ENCODE results near the gene NEGR1.

Gene NEGR1

DNA sequence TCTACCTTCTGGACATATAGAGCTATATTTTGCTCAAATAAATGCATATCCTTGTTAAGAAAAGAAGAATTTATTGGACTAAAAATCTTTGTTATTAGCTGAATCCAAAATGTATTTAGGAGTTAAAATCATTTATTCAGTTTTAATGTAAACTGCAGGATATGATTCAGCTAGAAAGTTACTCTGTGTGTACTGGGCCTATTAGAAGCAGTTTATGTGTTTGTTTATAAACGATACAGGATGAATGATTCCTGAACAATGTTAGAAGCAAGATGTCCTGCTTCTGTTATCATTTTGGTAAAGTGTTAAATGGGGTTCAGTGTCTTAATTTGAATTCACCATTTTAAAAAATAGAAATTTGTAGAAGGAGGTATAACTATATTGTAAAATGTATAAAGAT is 652.3 kb downstream of the NEGR1 start:
- DNase-seq (ENCODE audit: low spot score): no peak

DNA sequence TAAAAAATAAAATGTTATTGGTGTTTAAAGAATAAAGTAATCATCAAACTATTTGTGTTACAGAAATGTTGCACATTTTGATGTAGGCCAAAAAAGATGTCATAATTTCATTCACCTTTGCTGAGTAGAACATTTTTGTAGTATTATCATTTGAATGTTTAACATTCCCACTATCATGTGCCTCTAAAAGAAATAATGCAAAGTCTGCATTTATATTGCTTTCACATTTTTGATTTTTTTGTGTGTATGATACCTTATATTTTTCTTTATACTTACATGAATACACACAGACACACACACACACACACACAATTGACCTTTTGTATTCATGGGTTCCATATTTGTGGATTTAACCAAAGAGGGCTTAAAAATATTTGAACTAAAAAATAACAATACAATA is 657.3 kb downstream of the NEGR1 start:
- no peak for DNase-seq (ENCODE audit: low spot score)

DNA sequence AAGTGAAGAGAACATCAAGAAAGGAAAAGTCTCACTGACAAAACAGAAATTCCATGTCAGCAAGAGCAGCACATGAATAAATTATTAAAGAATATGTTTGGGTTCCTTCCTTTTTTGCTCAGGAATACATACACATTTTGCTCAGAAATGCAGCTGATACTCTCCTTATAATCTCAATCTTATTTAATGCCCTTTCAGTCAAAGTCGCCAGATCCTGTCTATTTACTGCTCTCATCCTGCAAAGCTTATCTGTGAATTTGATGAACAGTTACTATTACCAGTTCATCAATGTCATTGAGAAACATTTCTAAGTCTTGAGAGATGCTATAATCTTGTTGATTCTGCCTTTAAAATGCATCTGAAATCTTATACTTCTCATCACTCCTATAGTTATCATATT is 658.5 kb downstream of the NEGR1 start:
- DNase-seq (ENCODE audit: low spot score): no peak

DNA sequence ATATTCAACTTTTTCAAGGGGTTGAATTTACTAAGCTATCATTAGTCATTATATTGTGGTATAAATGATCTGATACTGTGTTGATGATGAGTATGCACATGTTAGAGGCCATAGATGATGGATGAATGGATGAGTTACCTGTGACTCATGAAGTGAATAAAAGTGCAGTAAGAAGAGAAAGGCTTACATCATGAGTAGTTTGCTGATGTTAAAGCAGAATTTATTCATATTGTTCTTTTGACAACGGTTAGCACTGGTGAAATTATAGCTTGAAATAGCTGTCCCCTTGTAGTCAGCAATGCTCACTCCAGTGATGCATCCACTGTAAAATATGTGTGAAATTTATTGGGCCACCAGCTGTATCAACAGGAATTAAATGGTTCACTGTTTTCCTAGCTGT is 660.6 kb downstream of the NEGR1 start:
- DNase-seq (ENCODE audit: low spot score): no peak

DNA sequence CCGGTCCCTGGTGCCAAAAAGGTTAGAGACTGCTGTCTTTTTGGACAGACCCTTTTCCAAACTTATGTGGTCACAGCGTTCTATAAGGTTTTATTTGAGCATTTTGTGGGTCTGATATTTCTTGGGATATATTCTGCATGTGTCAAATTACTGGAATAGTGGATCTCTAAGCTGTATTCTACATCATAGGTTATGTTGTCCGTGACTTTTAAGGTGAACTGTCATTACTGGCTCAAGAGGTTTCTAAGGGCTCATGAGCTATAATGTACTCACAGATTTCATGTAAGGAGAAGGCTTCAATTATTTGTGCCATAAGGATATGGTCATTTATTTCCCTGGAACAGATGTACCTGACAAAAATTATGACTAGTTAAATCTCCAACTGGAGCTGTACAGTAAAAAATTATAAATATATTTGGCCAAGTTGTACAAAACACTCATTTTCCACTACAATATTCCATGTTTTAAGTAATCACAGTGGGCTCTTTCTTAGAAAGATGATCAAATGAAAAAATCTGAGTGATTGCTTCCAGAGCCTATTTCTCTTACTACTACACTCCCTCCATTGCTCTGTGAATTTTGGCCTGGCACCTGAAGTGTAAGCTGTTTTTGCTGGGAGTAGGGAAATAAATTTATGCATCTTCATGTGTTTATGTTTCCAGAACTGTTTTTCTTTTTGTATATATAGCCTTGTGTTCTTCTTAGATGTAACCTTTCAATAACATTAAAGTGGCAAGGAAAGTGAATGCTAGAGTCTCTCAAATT is 663.4 kb downstream of the NEGR1 start:
- no peak for DNase-seq (ENCODE audit: low spot score)

DNA sequence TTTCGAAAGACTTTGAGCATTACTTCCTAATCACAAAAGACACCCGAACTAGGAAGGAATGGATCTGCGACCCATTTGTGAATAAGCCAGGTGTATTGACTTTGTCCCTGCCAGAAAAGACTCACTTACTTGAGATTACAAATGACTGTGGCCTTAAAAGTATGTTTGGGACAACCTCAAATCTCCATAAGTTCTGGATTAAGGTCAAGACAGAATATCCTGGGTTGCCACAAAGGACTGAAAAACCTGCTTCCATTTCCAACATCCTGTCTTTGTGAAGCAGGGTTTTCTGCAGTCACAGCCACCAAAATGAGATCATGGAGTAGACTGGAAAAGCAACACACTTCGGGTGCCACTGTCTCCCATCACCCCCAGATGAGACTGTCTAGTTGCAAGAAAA is 664.1 kb downstream of the NEGR1 start:
- no peak for DNase-seq (ENCODE audit: low spot score)

DNA sequence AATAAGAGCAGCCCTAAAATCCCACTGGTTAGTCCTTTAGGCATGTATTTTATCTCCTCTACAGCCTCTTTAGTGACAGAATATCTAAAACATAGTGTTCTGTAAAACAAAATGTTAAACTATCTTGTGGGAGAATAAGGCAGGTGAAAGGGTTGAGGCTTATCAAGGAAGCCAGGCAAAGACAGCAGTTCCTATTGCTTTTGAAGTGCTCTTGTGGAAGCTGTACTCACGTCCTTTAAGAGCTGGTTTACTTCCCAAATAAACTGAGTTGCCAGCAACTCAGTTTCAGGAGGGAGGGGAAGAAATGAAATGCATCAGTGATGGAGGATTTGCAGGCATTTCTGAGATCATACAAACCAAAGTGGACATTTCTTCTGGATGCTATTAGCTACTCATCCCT is 671.9 kb downstream of the NEGR1 start:
- DNase-seq (ENCODE audit: low spot score): no peak

DNA sequence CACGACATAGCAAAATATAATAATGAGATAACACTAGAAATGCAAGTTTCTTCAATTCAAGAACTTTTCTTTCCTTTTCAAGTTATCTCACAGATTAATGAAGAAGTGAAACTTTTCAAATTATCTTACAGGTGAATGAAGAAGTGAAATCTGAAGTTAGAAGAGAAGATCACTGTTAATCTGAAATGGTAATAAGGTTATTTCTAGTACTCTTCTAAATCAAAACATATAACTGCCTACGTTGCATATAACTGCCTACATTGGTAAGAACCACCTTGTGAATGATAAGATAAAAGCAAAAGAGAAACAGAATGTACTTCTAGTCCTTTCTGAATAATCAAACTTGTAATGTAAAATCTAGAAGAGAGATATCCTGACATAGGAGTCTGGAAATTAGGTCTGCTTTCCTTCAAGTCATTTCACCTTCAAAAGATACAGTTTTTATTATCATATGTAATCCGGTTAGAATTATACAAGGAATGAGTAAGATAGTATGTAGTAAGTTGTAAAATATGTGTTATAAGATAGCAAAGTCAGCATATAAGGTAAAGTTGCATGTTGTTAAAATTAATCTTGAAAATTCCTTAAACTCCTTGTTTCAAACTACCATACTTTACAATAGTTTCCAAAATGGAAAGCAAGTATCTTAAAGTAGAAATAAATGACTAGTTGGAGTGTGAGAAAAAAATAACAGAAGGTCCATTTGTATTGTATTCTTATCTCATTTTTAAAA is 679.1 kb downstream of the NEGR1 start:
- DNase-seq (ENCODE audit: low spot score): no peak

DNA sequence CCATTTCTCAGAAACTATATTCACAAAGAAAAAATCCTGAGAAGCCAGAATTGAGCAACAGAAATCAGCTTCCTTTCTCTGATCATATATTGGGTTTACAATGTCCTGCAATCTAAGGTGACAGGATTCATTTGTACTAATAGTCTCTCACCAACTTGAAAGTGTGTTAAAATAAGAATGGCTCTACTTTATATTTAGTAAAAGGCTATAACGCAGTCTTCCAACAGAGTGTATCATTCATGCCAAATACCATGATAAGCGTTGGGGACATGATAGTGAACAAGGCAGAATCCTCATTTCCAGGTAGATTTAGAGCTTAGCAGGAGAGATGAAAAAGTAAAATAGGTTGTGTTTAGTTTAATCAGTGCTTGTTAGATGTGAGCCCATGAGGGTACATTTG is 682.3 kb downstream of the NEGR1 start:
- no peak for DNase-seq (ENCODE audit: low spot score)

DNA sequence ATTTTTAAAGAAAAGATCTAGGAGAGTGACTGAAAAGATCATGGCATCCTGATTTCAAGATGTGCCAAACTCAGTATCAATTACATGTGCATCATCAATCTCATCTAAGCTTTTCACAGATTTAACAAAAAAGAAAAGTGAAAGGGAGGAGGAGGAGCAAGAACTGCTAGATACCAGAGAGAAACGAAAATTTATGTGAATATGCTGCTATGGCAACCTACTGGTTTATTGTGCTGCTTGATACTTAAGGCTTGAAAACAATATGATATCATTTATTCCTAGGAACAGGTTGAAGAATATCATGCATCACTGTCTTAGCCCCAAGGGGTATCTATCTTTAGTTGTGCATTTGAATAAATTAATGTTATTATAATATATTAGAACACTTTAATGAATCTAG is 683.0 kb downstream of the NEGR1 start:
- no peak for DNase-seq (ENCODE audit: low spot score)

DNA sequence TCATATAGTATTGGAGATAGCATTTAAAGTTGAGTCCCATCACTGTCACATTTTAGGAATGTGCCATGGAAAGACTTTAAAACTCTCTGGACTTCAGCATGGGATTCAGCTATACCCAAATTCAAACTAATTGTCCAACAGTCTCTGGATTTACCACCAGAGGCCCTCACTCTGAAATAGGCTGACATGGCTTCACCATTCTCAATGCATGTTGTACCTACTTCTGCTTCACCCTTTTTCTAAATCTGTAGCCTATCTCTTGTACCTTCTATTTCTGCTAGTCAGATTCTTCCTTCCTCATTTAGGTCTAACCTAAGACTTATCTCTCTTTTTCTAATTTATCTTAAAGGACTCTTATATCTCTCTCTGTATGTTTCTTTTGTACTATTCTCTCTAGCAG is 688.8 kb downstream of the NEGR1 start:
- no peak for DNase-seq (ENCODE audit: low spot score)

DNA sequence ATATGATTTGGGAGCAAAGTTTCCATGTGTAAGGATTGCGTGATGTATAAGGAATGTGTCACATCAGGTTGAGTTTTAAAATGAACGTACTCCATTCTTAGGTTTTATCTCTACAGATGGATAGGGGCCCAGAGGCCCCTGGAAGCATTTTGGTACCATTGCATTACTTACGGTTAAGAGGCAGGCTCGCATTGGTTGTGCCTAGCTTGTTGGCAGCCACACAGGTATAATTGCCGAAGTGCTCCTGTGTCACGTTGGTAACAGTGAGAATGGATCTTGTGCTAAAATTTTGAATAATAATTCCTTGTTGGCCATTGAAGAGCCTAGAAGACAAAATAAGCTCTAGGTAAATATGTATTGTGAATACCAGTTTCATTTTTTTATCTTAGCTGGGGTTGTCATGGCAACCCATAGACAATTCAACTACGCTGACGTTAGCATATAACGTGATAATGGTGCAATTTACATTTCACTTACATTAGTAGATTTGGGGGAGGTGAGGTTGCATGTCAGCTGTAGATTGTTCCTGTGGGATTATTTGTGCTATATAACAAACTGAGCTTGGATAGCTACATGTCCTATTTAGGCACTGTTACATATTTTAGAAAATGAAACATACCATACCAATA is 689.6 kb downstream of the NEGR1 start:
- no peak for DNase-seq (ENCODE audit: low spot score)

DNA sequence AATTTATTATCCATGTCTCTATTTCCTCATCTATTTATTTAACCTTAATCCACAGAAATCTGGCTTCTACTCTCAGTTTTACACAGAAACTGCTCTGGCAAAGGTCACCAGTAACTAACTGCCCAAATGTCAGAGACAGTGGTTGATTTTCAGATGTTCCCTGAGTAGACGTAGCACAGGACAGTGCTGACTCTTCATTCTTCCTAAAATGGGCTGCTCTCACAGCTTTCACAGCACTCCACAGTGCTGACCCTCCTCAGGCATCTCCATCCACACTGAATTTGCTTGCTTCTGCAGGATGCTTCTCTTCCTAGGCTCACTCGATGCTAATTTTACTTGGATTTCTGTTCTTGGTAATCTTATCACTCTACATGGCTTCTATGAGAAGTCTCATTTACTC is 693.3 kb downstream of the NEGR1 start:
- DNase-seq (ENCODE audit: low spot score): no peak

DNA sequence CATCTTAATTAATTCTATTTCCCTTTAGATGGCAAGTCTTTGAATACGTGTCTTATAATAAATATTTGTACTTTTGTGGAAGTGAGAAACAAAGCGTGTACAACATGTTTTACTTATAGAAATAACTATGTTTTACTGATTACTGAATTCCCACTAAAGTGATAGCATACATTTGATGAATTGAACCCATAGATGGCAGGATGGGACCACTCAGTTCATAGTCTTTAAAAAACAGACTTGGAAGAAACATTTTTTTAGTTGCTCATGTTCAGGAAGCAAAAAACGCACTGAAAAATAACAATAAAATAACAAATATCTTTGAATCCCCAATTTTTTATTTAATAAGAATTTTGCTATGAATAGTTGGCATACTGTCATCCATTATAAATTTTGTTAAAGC is 694.4 kb downstream of the NEGR1 start:
- no peak for DNase-seq (ENCODE audit: low spot score)

DNA sequence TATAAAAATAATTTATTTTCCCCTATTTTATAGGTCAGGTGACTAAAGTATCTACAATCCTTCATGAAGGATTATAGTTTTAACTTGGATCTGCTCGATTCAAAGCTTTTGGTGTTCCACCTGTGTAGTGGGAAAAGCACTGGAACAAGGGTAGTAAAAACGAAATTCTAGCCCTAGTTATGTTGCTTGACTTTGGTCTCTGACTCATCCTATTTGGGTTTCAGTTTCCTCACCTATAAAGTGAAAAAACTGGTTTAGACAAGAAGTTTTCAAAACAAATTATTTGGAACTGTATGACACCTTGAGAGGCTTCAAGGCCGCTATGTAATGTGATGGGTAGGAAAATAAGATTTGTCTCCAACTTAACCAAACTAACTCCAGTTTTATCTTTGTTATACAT is 696.3 kb downstream of the NEGR1 start:
- DNase-seq (ENCODE audit: low spot score): no peak

DNA sequence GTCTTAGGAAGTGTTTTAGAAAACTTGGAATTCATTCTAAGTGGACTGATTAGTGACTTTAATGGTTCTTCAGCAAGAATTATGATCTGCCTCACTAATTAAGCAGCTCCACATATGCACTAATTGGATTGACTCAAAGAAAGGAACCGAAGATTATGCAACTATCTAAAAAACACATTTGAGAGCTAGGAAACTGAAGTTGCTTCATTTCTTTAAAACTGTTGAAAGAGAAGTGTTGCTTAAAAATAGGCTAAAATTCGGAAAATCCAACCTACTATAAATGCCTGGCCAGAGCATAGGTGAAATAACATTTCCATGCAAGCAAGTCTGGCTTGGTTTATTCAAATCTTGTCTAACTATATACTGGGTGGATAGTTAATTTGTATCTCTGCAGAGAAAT is 698.6 kb downstream of the NEGR1 start:
- DNase-seq (ENCODE audit: low spot score): no peak

DNA sequence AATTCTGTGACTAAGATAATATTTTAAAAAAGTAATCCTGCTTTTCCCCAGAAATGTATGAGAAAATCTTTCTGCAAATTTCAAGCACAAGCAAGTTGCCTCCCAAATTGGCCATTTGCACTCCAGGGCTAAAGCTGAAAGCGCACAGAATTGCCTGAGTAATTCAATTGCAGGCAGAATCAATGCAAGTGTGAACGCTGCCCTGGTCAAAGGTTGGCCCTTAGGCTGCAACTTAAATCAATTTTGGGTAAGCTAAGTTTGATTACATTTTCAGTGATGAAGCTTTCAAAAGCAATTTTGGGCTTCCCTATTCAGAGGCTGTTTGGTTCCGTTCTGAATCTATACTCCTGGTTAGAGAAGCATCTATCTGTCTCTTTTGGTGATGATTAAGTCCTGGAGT is 699.7 kb downstream of the NEGR1 start:
- no peak for DNase-seq (ENCODE audit: low spot score)

DNA sequence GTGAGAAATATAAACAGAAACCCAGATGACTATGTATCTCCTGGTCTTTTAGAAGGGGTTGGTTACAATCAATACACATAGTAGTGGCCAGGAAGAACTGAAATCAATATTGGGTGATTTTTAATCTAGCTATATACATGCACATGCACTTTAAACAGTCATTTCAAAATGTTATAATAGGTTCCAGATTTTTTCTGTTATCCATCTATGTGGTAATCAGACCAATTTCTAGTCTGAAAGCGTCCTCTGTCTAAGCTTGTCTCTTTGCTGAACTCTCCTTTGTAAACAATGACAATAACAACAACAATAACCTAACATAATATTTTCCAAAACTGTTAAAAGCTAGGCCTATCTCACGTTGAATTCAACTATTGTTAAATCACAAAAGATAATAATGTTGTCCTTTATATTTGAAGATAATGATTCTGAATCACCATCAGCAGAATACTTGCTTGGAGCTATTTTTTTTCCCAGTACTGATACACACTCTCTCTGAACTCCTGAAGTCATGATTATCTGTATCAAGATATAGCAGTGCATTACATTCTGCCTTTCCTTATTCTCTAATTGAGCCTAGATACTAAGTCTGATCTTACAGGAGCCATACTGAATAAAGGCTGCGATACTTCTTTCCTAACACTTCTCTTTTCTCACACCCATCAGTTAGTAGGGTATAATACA is 704.7 kb downstream of the NEGR1 start:
- DNase-seq (ENCODE audit: low spot score): no peak

DNA sequence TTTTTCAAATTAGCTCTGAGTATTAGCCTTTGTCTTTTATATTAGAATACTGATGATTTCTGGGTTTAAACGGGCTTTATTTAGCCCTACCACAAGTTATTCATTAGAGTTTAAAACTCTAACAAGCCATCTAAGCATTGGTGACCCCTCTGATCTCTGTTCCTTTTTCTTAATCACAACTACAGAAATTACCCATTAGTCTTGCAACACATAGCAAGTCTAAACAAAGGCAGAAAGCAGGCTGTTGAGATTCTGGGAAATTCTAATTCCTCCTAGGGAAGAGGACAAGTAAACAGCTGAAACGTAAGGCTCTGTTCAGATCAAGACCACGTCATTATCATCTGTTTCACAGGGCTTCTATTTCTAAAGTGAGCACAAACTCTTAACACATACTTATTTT is 710.3 kb downstream of the NEGR1 start:
- DNase-seq (ENCODE audit: low spot score): no peak

DNA sequence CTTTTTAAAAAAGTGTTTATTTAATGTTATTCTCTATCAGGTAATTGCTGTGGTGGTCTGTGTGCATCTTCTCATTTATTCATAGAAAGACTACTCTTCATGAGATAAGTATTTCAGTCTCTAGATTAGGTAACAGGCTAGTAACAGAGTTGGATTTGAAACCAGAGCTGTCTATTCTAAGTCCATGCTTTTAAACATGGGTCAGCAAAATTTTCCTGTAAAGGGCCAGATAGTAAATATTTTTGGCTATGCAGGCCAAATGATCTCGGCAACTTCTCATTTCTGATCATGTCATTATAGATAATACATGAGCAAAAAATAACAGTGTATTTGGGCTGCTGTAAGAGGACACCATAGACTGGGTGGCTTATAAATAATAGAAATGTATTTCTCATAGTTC is 715.9 kb downstream of the NEGR1 start:
- DNase-seq (ENCODE audit: low spot score): no peak

DNA sequence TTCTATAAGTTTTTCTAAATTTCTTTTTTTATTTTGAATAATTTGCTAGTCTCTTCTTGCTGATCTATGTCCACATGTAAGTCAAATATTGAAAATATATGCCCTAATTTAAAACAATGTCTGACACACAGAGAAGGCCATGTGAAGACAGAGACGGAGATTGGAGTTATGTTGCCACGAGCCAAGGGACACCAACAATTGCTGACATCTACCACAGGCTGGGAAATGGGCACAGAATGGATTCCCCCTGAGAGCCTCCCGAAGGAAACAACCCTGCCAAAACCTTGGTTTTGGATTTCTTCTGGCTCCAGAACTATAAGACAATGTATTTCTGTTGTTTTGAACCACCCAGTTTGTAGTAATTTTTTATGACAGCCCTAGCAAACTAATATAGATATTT is 716.5 kb downstream of the NEGR1 start:
- no peak for DNase-seq (ENCODE audit: low spot score)

DNA sequence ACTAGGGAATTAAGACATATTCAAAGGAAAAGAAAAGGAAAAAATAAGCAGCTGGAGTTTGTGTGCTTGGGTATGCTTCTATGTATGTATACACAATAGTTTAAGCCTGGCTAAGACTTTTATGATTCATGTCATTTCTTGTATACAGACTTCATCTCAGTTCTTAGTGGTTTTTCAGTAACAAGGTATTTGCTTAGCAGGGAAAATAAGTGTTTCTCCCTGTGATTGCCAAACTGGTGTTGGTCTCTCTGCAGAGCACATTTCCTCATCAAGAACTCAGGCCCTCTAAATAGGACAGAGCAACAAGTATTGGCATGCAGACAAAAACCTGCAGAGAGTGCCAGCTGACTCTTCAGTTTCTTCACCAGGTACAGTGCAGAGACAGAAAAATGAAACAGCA is 717.1 kb downstream of the NEGR1 start:
- no peak for DNase-seq (ENCODE audit: low spot score)

DNA sequence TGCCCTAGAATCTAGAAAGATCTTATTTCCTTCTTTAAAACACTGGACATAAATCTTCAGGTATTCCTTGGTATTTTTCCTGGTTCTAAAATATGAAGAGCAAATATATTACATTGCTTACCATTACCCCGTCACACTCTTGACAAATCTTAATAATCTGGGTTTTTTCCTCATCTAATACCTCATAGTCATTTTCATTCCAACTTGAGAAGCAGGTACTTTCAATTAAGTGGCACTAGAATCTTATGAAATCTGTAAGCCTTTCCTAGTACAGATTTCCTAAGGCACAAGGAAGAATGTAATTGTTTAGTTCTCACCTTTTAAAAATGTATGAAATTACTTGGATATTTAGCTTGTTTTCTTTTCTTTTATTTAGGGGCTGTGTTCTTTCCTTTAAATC is 720.0 kb downstream of the NEGR1 start:
- no peak for DNase-seq (ENCODE audit: low spot score)
